ENCODE measurements around the gene HRH4. TPM values are rescaled to one million over a fixed set of nuclear protein-coding genes. Genes with fewer than 3 reads are reported as not detected.
A peak's percentile ranks its signal among the peaks of the same experiment; 100 is the strongest.

HRH4 gene
- 1.7 and 1.9 TPM in 2 replicates for total RNA-seq

DNA sequence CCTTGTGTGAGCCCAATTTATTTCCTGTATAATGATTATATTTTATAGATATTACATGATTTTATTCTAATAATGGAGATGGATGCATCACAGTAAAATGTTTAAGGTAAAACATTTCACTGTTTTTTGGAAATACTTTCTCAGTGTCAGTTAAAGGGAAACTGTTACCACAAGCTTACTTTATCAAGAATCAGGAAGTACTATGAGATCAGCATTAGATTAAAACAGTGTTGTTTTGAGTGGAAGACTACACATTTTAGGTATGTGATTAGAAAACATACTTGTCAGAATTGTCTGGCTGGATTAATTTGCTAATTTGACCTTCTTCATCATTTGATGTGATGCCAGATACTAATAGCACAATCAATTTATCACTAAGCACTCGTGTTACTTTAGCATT lies at the start of gene HRH4:
TSS of gene HRH4 (plus strand) at position 250 of the 400 bp plus-strand sequence. CDS start at position 342, 92 bp downstream.
- no peak within 1 kb of the TSS for H3K27ac Mint-ChIP-seq
- peaks cover 2% of the 10 kb centered on the region for H3K36me3 Mint-ChIP-seq (ENCODE audit: low read depth)

GRCh38 chr18:24413148-24413547 lies 47.3 kb upstream of the HRH4 start:
- intact Hi-C loops (cut with micrococcal nuclease) = loop anchor here (5.0 to 10.0 kb wide), 2 partner anchors 96 to 238 kb away; no protein-coding TSS in a partner anchor

More for the DNA sequence above, at the start of gene HRH4:
- H3K9me3 Mint-ChIP-seq = peaks cover 9% of the 10 kb centered on the region
- peaks cover 41% of the 10 kb centered on the region for H3K4me1 Mint-ChIP-seq (ENCODE audit: low read depth)
- intact Hi-C loops (cut with micrococcal nuclease) = loop anchor here (1.0 kb wide), 3 partner anchors 16 to 91 kb away; no protein-coding TSS in a partner anchor
- H3K27me3 Mint-ChIP-seq (ENCODE audit: insufficient read depth) = peaks cover 4% of the 10 kb centered on the region
- DNase-seq (ENCODE audit: low spot score) = no peak
- H3K4me3 Mint-ChIP-seq = peak within 1 kb of the TSS; percentile 13

DNA sequence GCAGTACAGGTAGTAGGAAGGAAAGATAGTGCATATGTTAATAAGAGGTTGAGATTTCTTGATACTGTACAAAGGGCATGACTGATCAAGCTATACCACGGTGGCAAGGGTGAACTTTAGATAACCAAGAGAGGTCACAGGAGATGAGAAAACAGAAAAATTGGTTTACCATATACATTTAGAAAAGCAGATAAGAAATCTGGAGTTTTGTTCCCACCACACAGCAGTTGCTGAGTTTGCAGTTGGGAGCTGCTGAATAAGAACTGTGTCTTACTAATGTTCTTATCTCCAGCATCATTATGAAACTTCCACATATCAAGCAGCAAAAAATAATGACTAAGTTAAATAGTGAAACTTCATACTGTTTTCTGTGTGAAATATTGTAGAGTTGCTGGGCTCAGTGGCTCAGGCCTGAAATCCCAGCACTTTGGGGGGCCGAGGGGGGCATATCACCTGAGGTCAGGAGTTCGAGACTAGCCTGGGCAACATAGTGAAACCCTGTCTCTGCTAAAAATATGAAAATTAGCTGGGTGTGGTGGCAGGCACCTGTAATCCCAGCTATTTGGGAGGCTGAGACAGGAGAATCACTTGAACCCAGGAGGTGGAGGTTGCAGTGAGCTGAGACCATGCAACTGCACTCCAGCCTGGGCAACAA lies 46.0 kb upstream of the HRH4 start:
- intact Hi-C loops (cut with micrococcal nuclease) = loop anchor here (1.0 to 10.0 kb wide), 7 partner anchors 13 to 240 kb away; partner anchors contain the start of genes HRH4 and OSBPL1A
- Mint-ChIP-seq H3K27ac (peak overlapping the region; percentile 65), H3K4me1 (ENCODE audit: low read depth) (peaks cover 21% of the 10 kb centered on the region), H3K36me3 (ENCODE audit: low read depth) (no peaks in the 10 kb centered on the region), H3K9me3 (peaks cover 9% of the 10 kb centered on the region), H3K4me3 (no peak overlapping the region), H3K27me3 (ENCODE audit: insufficient read depth) (peaks cover 13% of the 10 kb centered on the region)
- DNase-seq (ENCODE audit: low spot score) = no peak

More at GRCh38 chr18:24413148-24413547, 47.3 kb upstream of the HRH4 start:
- Mint-ChIP-seq H3K4me1 (ENCODE audit: low read depth) (peaks cover 21% of the 10 kb centered on the region), H3K9me3 (peaks cover 9% of the 10 kb centered on the region), H3K27ac (no peak overlapping the region), H3K27me3 (ENCODE audit: insufficient read depth) (peaks cover 10% of the 10 kb centered on the region), H3K36me3 (ENCODE audit: low read depth) (no peaks in the 10 kb centered on the region), H3K4me3 (no peak overlapping the region)
- no peak for DNase-seq (ENCODE audit: low spot score)

- no peak overlapping the region for H3K4me3 Mint-ChIP-seq
- no peak overlapping the region for H3K27ac Mint-ChIP-seq
- no peaks in the 10 kb centered on the region for H3K36me3 Mint-ChIP-seq (ENCODE audit: low read depth)
- H3K4me1 Mint-ChIP-seq (ENCODE audit: low read depth) = peaks cover 20% of the 10 kb centered on the region
- peaks cover 21% of the 10 kb centered on the region for H3K27me3 Mint-ChIP-seq (ENCODE audit: insufficient read depth)
- no peak for DNase-seq (ENCODE audit: low spot score)
- H3K9me3 Mint-ChIP-seq = peaks cover 7% of the 10 kb centered on the region
- intact Hi-C loops (cut with micrococcal nuclease) = loop anchor here (10.0 kb wide), 1 partner anchor 243 kb away; no protein-coding TSS in a partner anchor
These were observed 43.0 kb upstream of the HRH4 start for GRCh38 chr18:24417480-24417879.

- intact Hi-C loops (cut with micrococcal nuclease) = no loop called here
- Mint-ChIP-seq H3K4me3 (no peak overlapping the region), H3K36me3 (ENCODE audit: low read depth) (peaks cover 1% of the 10 kb centered on the region), H3K27me3 (ENCODE audit: insufficient read depth) (peaks cover 38% of the 10 kb centered on the region), H3K27ac (no peak overlapping the region), H3K9me3 (peaks cover 2% of the 10 kb centered on the region), H3K4me1 (ENCODE audit: low read depth) (peaks cover 3% of the 10 kb centered on the region)
- DNase-seq (ENCODE audit: low spot score) = no peak
These were observed 39.9 kb upstream of the HRH4 start for GRCh38 chr18:24420551-24420950.

- Mint-ChIP-seq H3K9me3 (peaks cover 10% of the 10 kb centered on the region), H3K4me1 (ENCODE audit: low read depth) (peaks cover 11% of the 10 kb centered on the region), H3K36me3 (ENCODE audit: low read depth) (peaks cover 9% of the 10 kb centered on the region), H3K4me3 (no peak overlapping the region), H3K27ac (no peak overlapping the region), H3K27me3 (ENCODE audit: insufficient read depth) (peaks cover 38% of the 10 kb centered on the region)
- intact Hi-C loops (cut with micrococcal nuclease) = no loop called here
- no peak for DNase-seq (ENCODE audit: low spot score)
These were observed 38.6 kb upstream of the HRH4 start for GRCh38 chr18:24421831-24422230.

- intact Hi-C loops (cut with micrococcal nuclease) = loop anchor here (5.0 kb wide), 1 partner anchor 974 kb away; the partner anchor contains the start of gene RIOK3
These were observed 34.4 kb upstream of the HRH4 start for GRCh38 chr18:24426073-24426397.

GRCh38 chr18:24426398-24427294 lies 33.8 kb upstream of the HRH4 start, which contains the start of gene IMPACT:
IMPACT (plus strand) TSS chr18:24426670; CDS start chr18:24426757, 87 bp downstream.
- Mint-ChIP-seq H3K4me1 (ENCODE audit: low read depth) (peaks cover 27% of the 10 kb centered on the region), H3K4me3 (peak within 1 kb of the TSS; percentile 86), H3K36me3 (ENCODE audit: low read depth) (peaks cover 20% of the 10 kb centered on the region), H3K27me3 (ENCODE audit: insufficient read depth) (peaks cover 20% of the 10 kb centered on the region), H3K27ac (peak within 1 kb of the TSS; percentile 87), H3K9me3 (peaks cover 14% of the 10 kb centered on the region)
- peak; percentile 64 for DNase-seq (ENCODE audit: low spot score)
- intact Hi-C loops (cut with micrococcal nuclease) = loop anchor here (1.0 to 5.0 kb wide), 3 partner anchors 12 to 974 kb away; partner anchors contain the start of gene RIOK3

More at GRCh38 chr18:24426073-24426397, 34.4 kb upstream of the HRH4 start:
- Mint-ChIP-seq H3K36me3 (ENCODE audit: low read depth) (peaks cover 20% of the 10 kb centered on the region), H3K4me1 (ENCODE audit: low read depth) (peaks cover 27% of the 10 kb centered on the region), H3K4me3 (peak overlapping the region; percentile 78), H3K27me3 (ENCODE audit: insufficient read depth) (peaks cover 24% of the 10 kb centered on the region), H3K9me3 (peaks cover 14% of the 10 kb centered on the region), H3K27ac (peak overlapping the region; percentile 20)
- DNase-seq (ENCODE audit: low spot score) = no peak

- Mint-ChIP-seq H3K9me3 (peaks cover 14% of the 10 kb centered on the region), H3K4me1 (ENCODE audit: low read depth) (peaks cover 27% of the 10 kb centered on the region), H3K27me3 (ENCODE audit: insufficient read depth) (peaks cover 17% of the 10 kb centered on the region), H3K4me3 (peak overlapping the region; percentile 86), H3K36me3 (ENCODE audit: low read depth) (peaks cover 20% of the 10 kb centered on the region), H3K27ac (no peak overlapping the region)
- intact Hi-C loops (cut with micrococcal nuclease) = loop anchor here (1.0 to 5.0 kb wide), 3 partner anchors 13 to 975 kb away; partner anchors contain the start of gene RIOK3
- no peak for DNase-seq (ENCODE audit: low spot score)
These were observed 33.0 kb upstream of the HRH4 start for GRCh38 chr18:24427484-24427883.

DNA sequence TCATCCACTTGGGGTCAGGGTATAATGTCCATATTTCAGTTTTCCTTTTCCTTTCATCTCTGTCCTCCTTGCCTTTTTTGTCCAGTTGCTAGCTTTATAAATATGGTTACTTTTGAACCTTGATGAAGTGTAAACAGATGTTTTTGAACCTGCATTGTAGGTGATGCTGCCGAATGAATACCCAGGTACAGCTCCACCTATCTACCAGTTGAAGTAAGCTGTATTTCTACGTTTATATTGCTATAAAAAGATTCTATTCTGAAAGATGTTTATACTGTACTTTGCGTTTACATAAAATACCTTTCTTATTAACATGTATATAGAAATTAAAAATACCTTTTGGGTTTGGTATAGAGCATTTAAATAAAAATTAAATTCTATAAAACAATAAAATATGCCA lies 31.7 kb upstream of the HRH4 start:
- intact Hi-C loops (cut with micrococcal nuclease) = loop anchor here (5.0 kb wide), 1 partner anchor 976 kb away; the partner anchor contains the start of gene RIOK3

DNA sequence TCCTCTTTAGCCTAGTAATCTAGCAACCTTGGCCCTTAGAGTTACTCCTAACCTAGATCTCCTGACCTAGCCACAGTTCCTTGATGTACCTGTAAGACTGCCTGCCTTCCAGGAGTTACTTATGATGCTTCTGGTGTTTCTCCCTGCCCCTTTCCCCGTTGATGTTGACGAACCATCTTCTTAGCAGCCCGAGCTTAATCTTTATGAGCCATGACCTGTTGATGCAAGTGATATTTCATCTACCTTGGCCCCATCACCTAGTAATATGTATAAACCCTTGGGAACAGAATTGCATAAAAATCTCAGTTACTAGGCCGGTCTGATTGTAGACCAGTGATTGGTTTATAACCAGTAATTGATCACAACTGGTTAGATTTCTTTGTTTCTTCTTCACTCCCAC lies 31.2 kb upstream of the HRH4 start:
- peaks cover 14% of the 10 kb centered on the region for H3K9me3 Mint-ChIP-seq
- H3K4me1 Mint-ChIP-seq (ENCODE audit: low read depth) = peaks cover 27% of the 10 kb centered on the region
- peaks cover 6% of the 10 kb centered on the region for H3K27me3 Mint-ChIP-seq (ENCODE audit: insufficient read depth)
- intact Hi-C loops (cut with micrococcal nuclease) = loop anchor here (5.0 kb wide), 1 partner anchor 977 kb away; the partner anchor contains the start of gene RIOK3
- peaks cover 22% of the 10 kb centered on the region for H3K36me3 Mint-ChIP-seq (ENCODE audit: low read depth)
- no peak for DNase-seq (ENCODE audit: low spot score)
- H3K27ac Mint-ChIP-seq = no peak overlapping the region
- no peak overlapping the region for H3K4me3 Mint-ChIP-seq

More for the DNA sequence above, 31.7 kb upstream of the HRH4 start:
- Mint-ChIP-seq H3K36me3 (ENCODE audit: low read depth) (peaks cover 22% of the 10 kb centered on the region), H3K27me3 (ENCODE audit: insufficient read depth) (peaks cover 8% of the 10 kb centered on the region), H3K4me3 (no peak overlapping the region), H3K27ac (no peak overlapping the region), H3K9me3 (peaks cover 14% of the 10 kb centered on the region), H3K4me1 (ENCODE audit: low read depth) (peaks cover 27% of the 10 kb centered on the region)
- no peak for DNase-seq (ENCODE audit: low spot score)

DNA sequence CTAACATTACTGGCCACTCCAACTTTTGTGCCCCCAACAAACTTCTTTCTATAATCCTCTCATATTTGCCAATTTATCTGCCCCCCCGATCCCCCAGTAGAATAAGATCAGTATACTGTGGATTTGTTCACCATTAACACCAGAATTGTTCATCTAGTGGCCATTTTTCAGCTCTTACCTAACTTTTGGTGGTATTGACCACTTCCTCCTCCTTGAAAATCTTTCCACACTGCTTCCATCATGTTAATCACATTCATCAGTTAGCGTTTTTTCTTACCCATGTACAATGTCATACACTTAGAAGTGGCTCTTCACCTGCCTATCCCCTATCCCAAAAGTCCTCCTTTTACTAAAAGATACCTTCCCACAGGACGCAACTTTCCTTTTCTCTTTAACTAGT lies 27.8 kb upstream of the HRH4 start:
- peaks cover 8% of the 10 kb centered on the region for H3K4me1 Mint-ChIP-seq (ENCODE audit: low read depth)
- H3K4me3 Mint-ChIP-seq = no peak overlapping the region
- H3K27me3 Mint-ChIP-seq (ENCODE audit: insufficient read depth) = no peaks in the 10 kb centered on the region
- H3K9me3 Mint-ChIP-seq = no peaks in the 10 kb centered on the region
- intact Hi-C loops (cut with micrococcal nuclease) = loop anchor here (5.0 kb wide), 1 partner anchor 55 kb away; no protein-coding TSS in a partner anchor
- H3K27ac Mint-ChIP-seq = no peak overlapping the region
- peaks cover 11% of the 10 kb centered on the region for H3K36me3 Mint-ChIP-seq (ENCODE audit: low read depth)
- DNase-seq (ENCODE audit: low spot score) = no peak
